Activated naive CD4-positive, alpha-beta T cell treated with anti-CD3 and anti-CD28 coated beads, Interleukin-2, amount 10 ng/mL, durations not matched to agents 7 days and 5 days (primary cell): ENCODE measurements around the gene CORO2B.
"Not testable (repeated sequence)": the region's sequence is repeated elsewhere in the genome, so short reads cannot be mapped to it uniquely, and the experiment has no call there.

Source experiments
- CTCF ChIA-PET: fragments of 350-600 bp; sonication (Branson Sonifier 250); formaldehyde crosslinking; loops from one replicate; lab custom pipeline; 2021; ENCODE audit warnings: antibody characterized with exemption; lab: Charles Lee
- DNase-seq: peaks from one replicate; pipeline ENCODE4 v3.0.0-alpha.2; 2020
- H3K27ac Mint-ChIP-seq: one replicate; pipeline ENCODE4 v1.8.0; 2021; ENCODE audit warnings: mild to moderate bottlenecking, moderate library complexity, mixed read lengths
- H3K27me3 Mint-ChIP-seq: one replicate; pipeline ENCODE4 v1.8.0; 2021; ENCODE audit warnings: mild to moderate bottlenecking, mixed read lengths
- H3K36me3 Mint-ChIP-seq: one replicate; pipeline ENCODE4 v1.8.0; 2021; ENCODE audit warnings: mixed read lengths
- H3K4me1 Mint-ChIP-seq: one replicate; pipeline ENCODE4 v1.8.0; 2021; ENCODE audit warnings: mixed read lengths
- H3K4me3 Mint-ChIP-seq: one replicate; pipeline ENCODE4 v1.8.0; 2021; ENCODE audit warnings: mild to moderate bottlenecking, moderate library complexity, mixed read lengths
- H3K9me3 Mint-ChIP-seq: one replicate; pipeline ENCODE4 v1.8.0; 2021; ENCODE audit warnings: mixed read lengths

The CORO2B gene

GRCh38 chr15:68733666-68734065 lies 154.9 kb downstream of the CORO2B start:
- H3K9me3 Mint-ChIP-seq = no peaks in the 10 kb centered on the region
- H3K4me3 Mint-ChIP-seq = no peak overlapping the region
- DNase-seq = no peak
- CTCF ChIA-PET = no interaction called here
- no peaks in the 10 kb centered on the region for H3K4me1 Mint-ChIP-seq
- H3K27me3 Mint-ChIP-seq = peaks cover 7% of the 10 kb centered on the region
- no peak overlapping the region for H3K27ac Mint-ChIP-seq
- H3K36me3 Mint-ChIP-seq = no peaks in the 10 kb centered on the region

- no peaks in the 10 kb centered on the region for H3K36me3 Mint-ChIP-seq
- no peak for DNase-seq
- no peaks in the 10 kb centered on the region for H3K4me1 Mint-ChIP-seq
- H3K4me3 Mint-ChIP-seq = no peak overlapping the region
- no peak overlapping the region for H3K27ac Mint-ChIP-seq
- CTCF ChIA-PET = interaction anchor here (1.2 kb wide), 1 partner anchor 189 kb away, joined by 3 read pairs; no protein-coding TSS in a partner anchor
- peaks cover 7% of the 10 kb centered on the region for H3K27me3 Mint-ChIP-seq
- H3K9me3 Mint-ChIP-seq = no peaks in the 10 kb centered on the region
These were observed 155.6 kb downstream of the CORO2B start for GRCh38 chr15:68734352-68734751.

GRCh38 chr15:68734881-68735280 lies 156.1 kb downstream of the CORO2B start:
- no peaks in the 10 kb centered on the region for H3K9me3 Mint-ChIP-seq
- H3K27ac Mint-ChIP-seq = no peak overlapping the region
- CTCF ChIA-PET = interaction anchor here (1.2 to 1.6 kb wide), 2 partner anchors 18 to 189 kb away, joined by 3 read pairs; no protein-coding TSS in a partner anchor
- peaks cover 7% of the 10 kb centered on the region for H3K27me3 Mint-ChIP-seq
- no peak overlapping the region for H3K4me3 Mint-ChIP-seq
- no peak for DNase-seq
- no peaks in the 10 kb centered on the region for H3K36me3 Mint-ChIP-seq
- H3K4me1 Mint-ChIP-seq = no peaks in the 10 kb centered on the region

DNA sequence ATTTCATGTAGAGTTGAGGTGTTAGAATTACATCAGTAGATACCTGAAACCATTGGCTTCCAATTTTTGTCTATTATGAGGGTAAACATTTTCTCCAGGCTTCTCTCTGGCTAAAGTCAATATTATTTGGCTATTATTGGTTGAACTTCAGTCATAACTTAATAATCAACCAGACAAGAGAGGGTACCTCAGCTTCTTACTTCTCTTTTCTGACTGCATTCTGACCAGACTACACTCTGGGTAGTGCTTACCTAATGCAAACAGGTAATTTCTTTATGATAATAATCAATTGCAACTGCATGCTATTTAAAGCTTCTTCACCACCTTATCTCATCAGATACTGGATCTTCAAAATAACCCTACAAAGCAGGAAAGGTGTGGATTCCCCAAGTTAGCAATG lies 156.8 kb downstream of the CORO2B start:
- H3K9me3 Mint-ChIP-seq = no peaks in the 10 kb centered on the region
- no peak overlapping the region for H3K4me3 Mint-ChIP-seq
- CTCF ChIA-PET = interaction anchor here (0.6 to 1.6 kb wide), 4 partner anchors 18 to 188 kb away, joined by 3 read pairs; no protein-coding TSS in a partner anchor
- H3K4me1 Mint-ChIP-seq = no peaks in the 10 kb centered on the region
- DNase-seq = no peak
- H3K27ac Mint-ChIP-seq = no peak overlapping the region
- H3K36me3 Mint-ChIP-seq = no peaks in the 10 kb centered on the region
- H3K27me3 Mint-ChIP-seq = peaks cover 11% of the 10 kb centered on the region

- Mint-ChIP-seq H3K4me1 (no peaks in the 10 kb centered on the region), H3K9me3 (no peaks in the 10 kb centered on the region)
- CTCF ChIA-PET = no interaction called here
These were observed 160.7 kb downstream of the CORO2B start for GRCh38 chr15:68739390-68740080.

GRCh38 chr15:68743256-68743655 lies 164.5 kb downstream of the CORO2B start:
- CTCF ChIA-PET = interaction anchor here (0.5 to 1.4 kb wide), 2 partner anchors 72 to 133 kb away, joined by 3 read pairs; no protein-coding TSS in a partner anchor

More at GRCh38 chr15:68739390-68740080, 160.7 kb downstream of the CORO2B start:
- DNase-seq = no peak
- H3K4me3 Mint-ChIP-seq = no peak overlapping the region
- no peaks in the 10 kb centered on the region for H3K36me3 Mint-ChIP-seq
- no peak overlapping the region for H3K27ac Mint-ChIP-seq
- H3K27me3 Mint-ChIP-seq = peaks cover 16% of the 10 kb centered on the region

GRCh38 chr15:68749365-68749764 lies 170.6 kb downstream of the CORO2B start:
- DNase-seq = no peak
- Mint-ChIP-seq H3K4me3 (no peak overlapping the region), H3K9me3 (no peaks in the 10 kb centered on the region), H3K36me3 (peaks cover 2% of the 10 kb centered on the region), H3K4me1 (peaks cover 3% of the 10 kb centered on the region), H3K27me3 (peaks cover 13% of the 10 kb centered on the region), H3K27ac (no peak overlapping the region)
- CTCF ChIA-PET = no interaction called here

More at GRCh38 chr15:68743256-68743655, 164.5 kb downstream of the CORO2B start:
- H3K36me3 Mint-ChIP-seq = no peaks in the 10 kb centered on the region
- no peaks in the 10 kb centered on the region for H3K4me1 Mint-ChIP-seq
- peaks cover 25% of the 10 kb centered on the region for H3K27me3 Mint-ChIP-seq
- H3K9me3 Mint-ChIP-seq = no peaks in the 10 kb centered on the region
- DNase-seq = no peak
- H3K27ac Mint-ChIP-seq = no peak overlapping the region
- H3K4me3 Mint-ChIP-seq = no peak overlapping the region

GRCh38 chr15:68749793-68750192 lies 171.0 kb downstream of the CORO2B start:
- Mint-ChIP-seq H3K27ac (no peak overlapping the region), H3K36me3 (peaks cover 2% of the 10 kb centered on the region), H3K9me3 (no peaks in the 10 kb centered on the region), H3K4me3 (no peak overlapping the region), H3K4me1 (peaks cover 6% of the 10 kb centered on the region), H3K27me3 (peaks cover 13% of the 10 kb centered on the region)
- CTCF ChIA-PET = no interaction called here
- no peak for DNase-seq

DNA sequence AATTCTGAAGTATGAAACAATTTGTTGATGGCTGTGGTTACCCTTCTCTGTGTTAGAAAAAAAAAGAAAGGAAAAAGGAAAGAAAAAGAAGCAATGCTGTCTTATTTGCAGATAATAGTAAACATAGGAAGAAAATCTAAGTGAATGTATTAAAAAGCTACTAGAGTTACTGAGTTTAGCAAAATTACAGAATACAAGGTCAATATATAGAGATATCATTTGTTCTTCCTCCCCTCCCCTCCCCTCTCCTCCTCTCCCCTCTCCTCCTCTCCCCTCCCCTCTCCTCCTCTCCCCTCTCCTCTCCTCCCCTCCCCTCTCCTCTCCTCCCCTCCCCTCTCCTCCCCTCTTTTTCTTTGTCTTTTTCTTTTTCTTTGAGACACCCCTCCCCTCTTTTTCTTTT lies 172.8 kb downstream of the CORO2B start:
- CTCF ChIA-PET = no interaction called here

GRCh38 chr15:68755731-68756130 lies 176.9 kb downstream of the CORO2B start:
- peaks cover 9% of the 10 kb centered on the region for H3K4me1 Mint-ChIP-seq
- CTCF ChIA-PET = interaction anchor here (1.1 to 3.1 kb wide), 3 partner anchors 28 to 167 kb away, joined by 3 to 9 read pairs (median 4); no protein-coding TSS in a partner anchor
- no peak for DNase-seq
- H3K4me3 Mint-ChIP-seq = no peak overlapping the region
- no peaks in the 10 kb centered on the region for H3K9me3 Mint-ChIP-seq
- peaks cover 16% of the 10 kb centered on the region for H3K27me3 Mint-ChIP-seq
- H3K27ac Mint-ChIP-seq = no peak overlapping the region
- peaks cover 3% of the 10 kb centered on the region for H3K36me3 Mint-ChIP-seq

More for the DNA sequence above, 172.8 kb downstream of the CORO2B start:
- DNase-seq = no peak
- Mint-ChIP-seq H3K4me3 (no peak overlapping the region), H3K9me3 (no peaks in the 10 kb centered on the region), H3K27me3 (peaks cover 8% of the 10 kb centered on the region), H3K27ac (no peak overlapping the region), H3K36me3 (peaks cover 3% of the 10 kb centered on the region), H3K4me1 (peaks cover 9% of the 10 kb centered on the region)

GRCh38 chr15:68759982-68760579 lies 181.3 kb downstream of the CORO2B start:
- H3K9me3 Mint-ChIP-seq, H3K27ac Mint-ChIP-seq, H3K36me3 Mint-ChIP-seq, DNase-seq, H3K4me3 Mint-ChIP-seq, CTCF ChIA-PET, H3K4me1 Mint-ChIP-seq: not testable (repeated sequence)
- H3K27me3 Mint-ChIP-seq = peaks cover 35% of the 10 kb centered on the region

GRCh38 chr15:68763063-68763462 lies 184.3 kb downstream of the CORO2B start:
- CTCF ChIA-PET = interaction anchor here (1.2 kb wide), 1 partner anchor 21 kb away, joined by 3 read pairs; no protein-coding TSS in a partner anchor
- Mint-ChIP-seq H3K4me1 (no peaks in the 10 kb centered on the region), H3K27ac (no peak overlapping the region), H3K9me3 (no peaks in the 10 kb centered on the region), H3K36me3 (no peaks in the 10 kb centered on the region), H3K4me3 (no peak overlapping the region), H3K27me3 (peaks cover 40% of the 10 kb centered on the region)
- no peak for DNase-seq

DNA sequence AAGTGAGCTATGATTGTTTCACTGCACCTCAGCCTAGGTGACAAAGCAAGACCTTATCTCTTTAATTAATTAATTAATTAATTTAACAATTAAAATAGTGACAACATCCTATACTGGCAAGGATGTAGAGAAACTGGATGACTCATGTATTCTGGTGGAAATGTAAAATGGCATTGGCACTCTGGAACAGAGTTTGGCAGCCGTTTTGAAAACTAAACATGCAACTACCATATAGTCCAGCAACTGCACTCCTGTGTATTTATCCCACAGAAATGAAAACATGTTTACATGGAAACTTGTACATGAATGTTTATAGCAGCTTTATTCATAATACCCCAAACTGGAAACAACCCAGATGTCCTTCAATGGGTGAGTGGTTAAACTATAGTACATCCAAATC lies 185.3 kb downstream of the CORO2B start:
- CTCF ChIA-PET = no interaction called here
- peaks cover 40% of the 10 kb centered on the region for H3K27me3 Mint-ChIP-seq
- H3K27ac Mint-ChIP-seq = no peak overlapping the region
- no peak overlapping the region for H3K4me3 Mint-ChIP-seq
- no peaks in the 10 kb centered on the region for H3K9me3 Mint-ChIP-seq
- DNase-seq = no peak
- H3K36me3 Mint-ChIP-seq = no peaks in the 10 kb centered on the region
- H3K4me1 Mint-ChIP-seq = no peaks in the 10 kb centered on the region

- no peak for DNase-seq
- Mint-ChIP-seq H3K27me3 (peaks cover 35% of the 10 kb centered on the region), H3K4me3 (no peak overlapping the region), H3K4me1 (no peaks in the 10 kb centered on the region), H3K9me3 (no peaks in the 10 kb centered on the region), H3K27ac (no peak overlapping the region), H3K36me3 (no peaks in the 10 kb centered on the region)
- CTCF ChIA-PET = no interaction called here
These were observed 187.0 kb downstream of the CORO2B start for GRCh38 chr15:68765602-68766368.
